ENCODE results near the gene CREB5. TPM values are rescaled to one million over a fixed set of nuclear protein-coding genes. Genes with fewer than 3 reads are reported as not detected.

CREB5 gene
- total and polyA plus RNA-seq, 2 of the 13 experiments (the other 11 are each of a cell fraction or from before 2014, with no cell fraction given) = 0.38 to 0.71 TPM

DNA sequence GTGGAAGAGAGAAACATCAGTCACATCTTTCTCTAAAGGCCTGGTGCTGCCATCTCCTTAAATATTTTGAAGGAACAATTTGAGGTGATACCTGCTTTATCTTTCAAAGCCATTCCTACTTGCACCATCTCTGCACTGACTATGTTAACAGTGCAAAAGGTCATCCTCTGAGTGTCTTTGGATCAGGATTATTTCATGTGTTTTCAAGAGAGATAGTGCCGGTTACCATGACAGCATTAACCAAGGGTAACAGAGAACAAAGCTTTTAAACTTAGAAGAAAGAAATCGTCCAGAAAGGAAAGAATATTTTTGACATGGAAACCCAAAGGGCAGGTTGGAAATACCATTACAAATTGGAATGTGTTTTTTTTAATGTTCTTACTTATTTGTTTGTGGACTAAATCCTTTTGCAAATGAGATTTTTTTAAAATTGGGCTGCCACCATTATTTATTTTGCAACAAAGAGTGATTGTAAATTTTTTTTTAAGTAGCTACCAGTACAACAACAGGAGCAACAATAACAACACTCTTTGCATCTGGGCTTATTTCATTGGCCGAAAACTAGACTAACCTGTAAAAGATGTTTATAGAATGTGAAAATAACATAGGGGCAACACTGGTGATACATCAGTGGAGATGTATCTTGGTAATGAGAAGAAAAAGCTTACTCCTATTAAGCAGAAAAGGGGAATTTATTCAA lies 234.2 kb downstream of the CREB5 start (continued):
- no peak for TF ChIP-seq ZNF33B (CRISPR knock-in tag; IDR thresholded peaks at IDR 0.05)
- TF ChIP-seq ELF3 (CRISPR knock-in tag; IDR thresholded peaks at IDR 0.05) = no peak
- TF ChIP-seq PLSCR1 (CRISPR knock-in tag; IDR thresholded peaks at IDR 0.05; ENCODE audit: borderline replicate concordance) = no peak
- no peak for TF ChIP-seq ZNF468 (CRISPR knock-in tag; IDR thresholded peaks at IDR 0.05)
- no peak for TF ChIP-seq ZNF83 (CRISPR knock-in tag; IDR thresholded peaks at IDR 0.05; ENCODE audit: borderline replicate concordance)
- TF ChIP-seq IKZF4 (CRISPR knock-in tag; IDR thresholded peaks at IDR 0.05; ENCODE audit: borderline replicate concordance, low read depth, not compliant biosample characterization) = no peak
- TF ChIP-seq PHF20 (CRISPR knock-in tag; IDR thresholded peaks at IDR 0.05) = no peak
- TF ChIP-seq ZFY (CRISPR knock-in tag; IDR thresholded peaks at IDR 0.05) = no peak
- no peak for TF ChIP-seq KLF6 (CRISPR knock-in tag; IDR thresholded peaks at IDR 0.05)
- TF ChIP-seq ZNF766 (CRISPR knock-in tag; IDR thresholded peaks at IDR 0.05; ENCODE audit: borderline replicate concordance) = no peak
- TF ChIP-seq HOXD1 (CRISPR knock-in tag; IDR thresholded peaks at IDR 0.05) = no peak
- no peak for TF ChIP-seq ZNF841 (CRISPR knock-in tag; IDR thresholded peaks at IDR 0.05; ENCODE audit: borderline replicate concordance)
- TF ChIP-seq WIZ (CRISPR knock-in tag; IDR thresholded peaks at IDR 0.05) = no peak
- TF ChIP-seq, protein P1, sequence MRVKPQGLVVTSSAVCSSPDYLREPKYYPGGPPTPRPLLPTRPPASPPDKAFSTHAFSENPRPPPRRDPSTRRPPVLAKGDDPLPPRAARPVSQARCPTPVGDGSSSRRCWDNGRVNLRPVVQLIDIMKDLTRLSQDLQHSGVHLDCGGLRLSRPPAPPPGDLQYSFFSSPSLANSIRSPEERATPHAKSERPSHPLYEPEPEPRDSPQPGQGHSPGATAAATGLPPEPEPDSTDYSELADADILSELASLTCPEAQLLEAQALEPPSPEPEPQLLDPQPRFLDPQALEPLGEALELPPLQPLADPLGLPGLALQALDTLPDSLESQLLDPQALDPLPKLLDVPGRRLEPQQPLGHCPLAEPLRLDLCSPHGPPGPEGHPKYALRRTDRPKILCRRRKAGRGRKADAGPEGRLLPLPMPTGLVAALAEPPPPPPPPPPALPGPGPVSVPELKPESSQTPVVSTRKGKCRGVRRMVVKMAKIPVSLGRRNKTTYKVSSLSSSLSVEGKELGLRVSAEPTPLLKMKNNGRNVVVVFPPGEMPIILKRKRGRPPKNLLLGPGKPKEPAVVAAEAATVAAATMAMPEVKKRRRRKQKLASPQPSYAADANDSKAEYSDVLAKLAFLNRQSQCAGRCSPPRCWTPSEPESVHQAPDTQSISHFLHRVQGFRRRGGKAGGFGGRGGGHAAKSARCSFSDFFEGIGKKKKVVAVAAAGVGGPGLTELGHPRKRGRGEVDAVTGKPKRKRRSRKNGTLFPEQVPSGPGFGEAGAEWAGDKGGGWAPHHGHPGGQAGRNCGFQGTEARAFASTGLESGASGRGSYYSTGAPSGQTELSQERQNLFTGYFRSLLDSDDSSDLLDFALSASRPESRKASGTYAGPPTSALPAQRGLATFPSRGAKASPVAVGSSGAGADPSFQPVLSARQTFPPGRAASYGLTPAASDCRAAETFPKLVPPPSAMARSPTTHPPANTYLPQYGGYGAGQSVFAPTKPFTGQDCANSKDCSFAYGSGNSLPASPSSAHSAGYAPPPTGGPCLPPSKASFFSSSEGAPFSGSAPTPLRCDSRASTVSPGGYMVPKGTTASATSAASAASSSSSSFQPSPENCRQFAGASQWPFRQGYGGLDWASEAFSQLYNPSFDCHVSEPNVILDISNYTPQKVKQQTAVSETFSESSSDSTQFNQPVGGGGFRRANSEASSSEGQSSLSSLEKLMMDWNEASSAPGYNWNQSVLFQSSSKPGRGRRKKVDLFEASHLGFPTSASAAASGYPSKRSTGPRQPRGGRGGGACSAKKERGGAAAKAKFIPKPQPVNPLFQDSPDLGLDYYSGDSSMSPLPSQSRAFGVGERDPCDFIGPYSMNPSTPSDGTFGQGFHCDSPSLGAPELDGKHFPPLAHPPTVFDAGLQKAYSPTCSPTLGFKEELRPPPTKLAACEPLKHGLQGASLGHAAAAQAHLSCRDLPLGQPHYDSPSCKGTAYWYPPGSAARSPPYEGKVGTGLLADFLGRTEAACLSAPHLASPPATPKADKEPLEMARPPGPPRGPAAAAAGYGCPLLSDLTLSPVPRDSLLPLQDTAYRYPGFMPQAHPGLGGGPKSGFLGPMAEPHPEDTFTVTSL (CRISPR knock-in tag; IDR thresholded peaks at IDR 0.05; ENCODE audit: borderline replicate concordance) = no peak
